Keratinocyte (primary cell): ENCODE measurements around the gene SEMA3C. TPM values are rescaled to one million over a fixed set of nuclear protein-coding genes. Genes with fewer than 3 reads are reported as not detected.

Experiments
- DNase-seq: peaks from one replicate; pipeline ENCODE4 v3.0.0-alpha.2; 2011; ENCODE audit warnings: low read depth, missing footprints, low spot score
- FAIRE-seq: peaks from 2 replicates; lab custom pipeline; 2011; peaks lifted over from hg19 to GRCh38; lab: Jason Lieb, UNC
- H2AFZ ChIP-seq: 2 replicates; pipeline ENCODE4 v1.6.0; 2012; ENCODE audit warnings: low read length, control low read depth, inconsistent platforms; ENCODE audit not compliant: control insufficient read depth
- H3K27ac ChIP-seq: 2 replicates; pipeline ENCODE4 v1.5.1; 2011; ENCODE audit warnings: low read length; ENCODE audit not compliant: control insufficient read depth, insufficient read depth
- H3K27me3 ChIP-seq: 3 replicates; pipeline ENCODE4 v1.6.0; 2011; ENCODE audit warnings: low read length; ENCODE audit not compliant: control insufficient read depth, insufficient read depth; ENCODE audit errors: extremely low read depth
- H3K36me3 ChIP-seq, 2 experiments: 2 replicates in 1 of 2; 3 replicates in 1 of 2; pipeline ENCODE4 v1.5.1; 2011; ENCODE audit warnings: low read length in 2 of 2, mild to moderate bottlenecking in 1 of 2; ENCODE audit not compliant: control insufficient read depth in 2 of 2, insufficient read depth in 2 of 2; ENCODE audit errors: extremely low read depth in 1 of 2
- H3K4me1 ChIP-seq: 3 replicates; pipeline ENCODE4 v1.5.1; 2011; ENCODE audit warnings: low read length; ENCODE audit not compliant: control insufficient read depth, insufficient read depth; ENCODE audit errors: extremely low read depth
- H3K4me2 ChIP-seq: 3 replicates; pipeline ENCODE4 v1.6.0; 2011; ENCODE audit warnings: low read depth, low read length; ENCODE audit not compliant: control insufficient read depth, insufficient read depth; ENCODE audit errors: extremely low read depth
- H3K4me3 ChIP-seq, 3 experiments: fragments of 200-600 bp in 1 of 3; sonication (generic) in 1 of 3; 2 replicates in 2 of 3; 3 replicates in 1 of 3; pipeline ENCODE4 v1.5.1; 2011 to 2016; ENCODE audit warnings: low read length in 3 of 3, mild to moderate bottlenecking in 3 of 3, control low read depth in 2 of 3, inconsistent platforms in 1 of 3, low read depth in 1 of 3, mixed read lengths in 1 of 3, mixed run types in 1 of 3, moderate library complexity in 1 of 3; ENCODE audit not compliant: control insufficient read depth in 2 of 3, insufficient read depth in 2 of 3; ENCODE audit errors: extremely low read depth in 1 of 3
- H3K79me2 ChIP-seq: 2 replicates; pipeline ENCODE4 v1.6.0; 2012; ENCODE audit warnings: low read length; ENCODE audit not compliant: control insufficient read depth, insufficient read depth
- H3K9ac ChIP-seq: 3 replicates; pipeline ENCODE4 v1.6.0; 2011; ENCODE audit warnings: low read length; ENCODE audit not compliant: control insufficient read depth, insufficient read depth; ENCODE audit errors: extremely low read depth
- H3K9me1 ChIP-seq: 3 replicates; pipeline ENCODE4 v1.6.0; 2011; ENCODE audit warnings: low read length; ENCODE audit not compliant: control insufficient read depth, insufficient read depth; ENCODE audit errors: extremely low read depth
- H3K9me3 ChIP-seq: 2 replicates; pipeline ENCODE4 v1.5.1; 2012; ENCODE audit warnings: low read depth, low read length; ENCODE audit not compliant: control insufficient read depth
- H4K20me1 ChIP-seq: 3 replicates; pipeline ENCODE4 v1.6.0; 2011; ENCODE audit warnings: low read length; ENCODE audit not compliant: control insufficient read depth, insufficient read depth; ENCODE audit errors: extremely low read depth
- CTCF ChIP-seq, 3 experiments: IDR thresholded peaks in 1 of 3; conservative IDR thresholded peaks in 1 of 3; optimal IDR thresholded peaks in 1 of 3; 2 replicates in 2 of 3; 3 replicates in 1 of 3; pipeline versions ENCODE3 to v1.5.1; 2011; ENCODE audit warnings: low read length in 3 of 3, mild to moderate bottlenecking in 3 of 3, moderate library complexity in 2 of 3, control low read depth in 1 of 3, inconsistent platforms in 1 of 3; ENCODE audit not compliant: insufficient read depth in 2 of 3; ENCODE audit errors: extremely low read depth in 1 of 3
- EZH2 ChIP-seq: IDR thresholded peaks from one replicate; pipeline ENCODE4 v1.6.1; 2012; ENCODE audit warnings: inconsistent platforms, mild to moderate bottlenecking, low read length, moderate library complexity
- dilution Hi-C: fragments of 300-500 bp; cut with MboI; formaldehyde crosslinking; loops from one replicate; pipeline ENCODE4 v1.7.0; 2020; ENCODE audit warnings: low sequenced_read_pairs; ENCODE audit not compliant: extremely low pct_ligation_motif_present
- polyA plus RNA-seq, 5 experiments: library from polyadenylated mRNA; depleted of rRNA in 3 of 5; stranded (reverse) in 3 of 5; stranded (forward) in 1 of 5; unstranded in 1 of 5; fragments of >200 nt; gene quantifications; 1 replicate in 1 of 5; 2 replicates in 3 of 5; 3 replicates in 1 of 5; pipeline versions ENCODE4 v1.2.1 to v1.2.3, GENCODE V29; 2011 to 2012; ENCODE audit warnings: missing spikeins in 2 of 5, low read depth in 1 of 5, low replicate concordance in 1 of 5

SEMA3C gene
- polyA plus RNA-seq, 1 donor (not counting 4 experiments of a cell fraction or from before 2014, with no cell fraction given), result 142 TPM

- H3K4me2 ChIP-seq, result no peak overlapping the region
- TF ChIP-seq CTCF (optimal IDR thresholded peaks at IDR 0.05 in 1 of 3, IDR thresholded peaks at IDR 0.05 in 1 of 3, conservative IDR thresholded peaks at IDR 0.05 in 1 of 3; ENCODE audit: extremely low read depth in 1 of 3, insufficient read depth in 2 of 3, low read length in 3 of 3), result no peak
- TF ChIP-seq EZH2, result no peak
- dilution Hi-C loops, result no loop called here
- no peak overlapping the region for H3K4me3 ChIP-seq
- H3K36me3 ChIP-seq, result peaks cover 6 to 10% of the 10 kb centered on the region in 2 experiments
- no peak for DNase-seq
- no peak overlapping the region for H2AFZ ChIP-seq
- no peak overlapping the region for H3K27ac ChIP-seq
- FAIRE-seq, result peak; percentile 23
- H3K9me1 ChIP-seq, result no peaks in the 10 kb centered on the region
- H3K4me1 ChIP-seq, result peaks cover 40% of the 10 kb centered on the region
- H4K20me1 ChIP-seq, result no peaks in the 10 kb centered on the region
- no peak overlapping the region for H3K9ac ChIP-seq
- no peaks in the 10 kb centered on the region for H3K27me3 ChIP-seq
- no peaks in the 10 kb centered on the region for H3K9me3 ChIP-seq
- no peaks in the 10 kb centered on the region for H3K79me2 ChIP-seq
Measured at GRCh38 chr7:80783678-80784327, 135.0 kb downstream of the SEMA3C start.

GRCh38 chr7:80783186-80783677 is 135.6 kb downstream of the SEMA3C start:
- Histone ChIP-seq H3K27ac (no peak overlapping the region), H3K9me3 (no peaks in the 10 kb centered on the region), H3K9me1 (no peaks in the 10 kb centered on the region), H3K36me3 (peaks cover 6 to 10% of the 10 kb centered on the region in 2 experiments), H3K4me3 (no peak overlapping the region), H3K4me2 (no peak overlapping the region), H3K9ac (no peak overlapping the region), H2AFZ (no peak overlapping the region), H4K20me1 (no peaks in the 10 kb centered on the region), H3K79me2 (no peaks in the 10 kb centered on the region), H3K4me1 (peaks cover 40% of the 10 kb centered on the region), H3K27me3 (no peaks in the 10 kb centered on the region)
- no peak for TF ChIP-seq EZH2
- no peak for TF ChIP-seq CTCF (optimal IDR thresholded peaks at IDR 0.05 in 1 of 3, IDR thresholded peaks at IDR 0.05 in 1 of 3, conservative IDR thresholded peaks at IDR 0.05 in 1 of 3; ENCODE audit: extremely low read depth in 1 of 3, insufficient read depth in 2 of 3, low read length in 3 of 3)
- dilution Hi-C loops, result no loop called here
- FAIRE-seq (no peak), DNase-seq (no peak)
